Thyroid gland (tissue), 4 donors: Measurements from ENCODE around the gene IFT57.

Source experiments
- POLR2A ChIP-seq, 2 donors: fragments of 450-650 bp; IDR thresholded peaks; one replicate each; pipeline ENCODE4 v1.6.1; 2017; ENCODE audit warnings: antibody characterized with exemption in 2 of 2, mild to moderate bottlenecking in 2 of 2, moderate library complexity in 1 of 2
- TF ChIP-seq, protein P1 (sequence below), 6 experiments: fragments of 200-600 bp in 3 of 6; fragments of 450-650 bp in 3 of 6; sonication (generic) in 3 of 6; IDR thresholded peaks; one replicate each; pipeline ENCODE4 v1.5.1; 2016 to 2019; ENCODE audit warnings: antibody characterized with exemption in 6 of 6, mild to moderate bottlenecking in 2 of 6, inconsistent platforms in 1 of 6, moderate library complexity in 1 of 6

- TF ChIP-seq, protein P1, sequence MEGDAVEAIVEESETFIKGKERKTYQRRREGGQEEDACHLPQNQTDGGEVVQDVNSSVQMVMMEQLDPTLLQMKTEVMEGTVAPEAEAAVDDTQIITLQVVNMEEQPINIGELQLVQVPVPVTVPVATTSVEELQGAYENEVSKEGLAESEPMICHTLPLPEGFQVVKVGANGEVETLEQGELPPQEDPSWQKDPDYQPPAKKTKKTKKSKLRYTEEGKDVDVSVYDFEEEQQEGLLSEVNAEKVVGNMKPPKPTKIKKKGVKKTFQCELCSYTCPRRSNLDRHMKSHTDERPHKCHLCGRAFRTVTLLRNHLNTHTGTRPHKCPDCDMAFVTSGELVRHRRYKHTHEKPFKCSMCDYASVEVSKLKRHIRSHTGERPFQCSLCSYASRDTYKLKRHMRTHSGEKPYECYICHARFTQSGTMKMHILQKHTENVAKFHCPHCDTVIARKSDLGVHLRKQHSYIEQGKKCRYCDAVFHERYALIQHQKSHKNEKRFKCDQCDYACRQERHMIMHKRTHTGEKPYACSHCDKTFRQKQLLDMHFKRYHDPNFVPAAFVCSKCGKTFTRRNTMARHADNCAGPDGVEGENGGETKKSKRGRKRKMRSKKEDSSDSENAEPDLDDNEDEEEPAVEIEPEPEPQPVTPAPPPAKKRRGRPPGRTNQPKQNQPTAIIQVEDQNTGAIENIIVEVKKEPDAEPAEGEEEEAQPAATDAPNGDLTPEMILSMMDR (IDR thresholded peaks at IDR 0.05) = no peak
- no peak for TF ChIP-seq POLR2A (IDR thresholded peaks at IDR 0.05)
These were observed 4.9 kb upstream of the IFT57 start for GRCh38 chr3:108227131-108227530.
